Activated T-cell treated with anti-CD3 and anti-CD28 coated beads for 4 hours (primary cell): ENCODE results near the gene ADAMTS2.

ENCODE experiments used
- DNase-seq: peaks from one replicate; pipeline ENCODE4 v3.0.0-alpha.2; 2020

The ADAMTS2 gene

GRCh38 chr5:179131886-179132585 lies 213.2 kb downstream of the ADAMTS2 start:
- no peak for DNase-seq

GRCh38 chr5:179131321-179131835 lies 213.9 kb downstream of the ADAMTS2 start:
- no peak for DNase-seq

- no peak for DNase-seq
These were observed 215.1 kb downstream of the ADAMTS2 start for GRCh38 chr5:179130101-179130681.

GRCh38 chr5:179129607-179130071 lies 215.6 kb downstream of the ADAMTS2 start:
- DNase-seq: no peak

- no peak for DNase-seq
These were observed 216.3 kb downstream of the ADAMTS2 start for GRCh38 chr5:179128976-179129375.

GRCh38 chr5:179128041-179128365 lies 217.3 kb downstream of the ADAMTS2 start:
- no peak for DNase-seq

GRCh38 chr5:179127136-179128040 lies 217.9 kb downstream of the ADAMTS2 start:
- DNase-seq: no peak

- DNase-seq: no peak
These were observed 218.7 kb downstream of the ADAMTS2 start for GRCh38 chr5:179126506-179126991.

GRCh38 chr5:179125789-179126505 lies 219.3 kb downstream of the ADAMTS2 start:
- DNase-seq: no peak

GRCh38 chr5:179124853-179125788 lies 220.1 kb downstream of the ADAMTS2 start:
- DNase-seq: no peak

GRCh38 chr5:179124273-179124852 lies 220.9 kb downstream of the ADAMTS2 start:
- DNase-seq: no peak

GRCh38 chr5:179123491-179124272 lies 221.6 kb downstream of the ADAMTS2 start:
- no peak for DNase-seq

- no peak for DNase-seq
These were observed 222.2 kb downstream of the ADAMTS2 start for GRCh38 chr5:179123109-179123426.

- no peak for DNase-seq
These were observed 222.7 kb downstream of the ADAMTS2 start for GRCh38 chr5:179122411-179123108.

- no peak for DNase-seq
These were observed 223.6 kb downstream of the ADAMTS2 start for GRCh38 chr5:179121667-179122111.

- no peak for DNase-seq
These were observed 224.2 kb downstream of the ADAMTS2 start for GRCh38 chr5:179120951-179121666.

GRCh38 chr5:179120421-179120861 lies 224.8 kb downstream of the ADAMTS2 start:
- no peak for DNase-seq

- no peak for DNase-seq
These were observed 225.7 kb downstream of the ADAMTS2 start for GRCh38 chr5:179119415-179120170.
